ENCODE data around the gene SCGN. TPM values are rescaled to one million over a fixed set of nuclear protein-coding genes. Genes with fewer than 3 reads are reported as not detected.

SCGN gene
- total and polyA plus RNA-seq, 2 of the 13 experiments (the other 11 are each of a cell fraction or from before 2014, with no cell fraction given) = 2.9 to 29.0 TPM

- TF ChIP-seq CREB1 (IDR thresholded peaks at IDR 0.05) = no peak
- no peak for TF ChIP-seq CREB1 (CRISPR knock-in tag; IDR thresholded peaks at IDR 0.05)
- TF ChIP-seq KAT8 (CRISPR knock-in tag; IDR thresholded peaks at IDR 0.05) = peak; percentile 40; the same call in 1 of the 2 replicates
- TF ChIP-seq ZNF782 (CRISPR knock-in tag; IDR thresholded peaks at IDR 0.05; ENCODE audit: borderline replicate concordance) = no peak
- TF ChIP-seq DRAP1 (CRISPR knock-in tag; IDR thresholded peaks at IDR 0.05) = no peak
- TF ChIP-seq ZNF512 (CRISPR knock-in tag; IDR thresholded peaks at IDR 0.05) = no peak
- TF ChIP-seq HMGXB3 (CRISPR knock-in tag; IDR thresholded peaks at IDR 0.05; ENCODE audit: borderline replicate concordance) = no peak
- TF ChIP-seq ZNF460 (CRISPR knock-in tag; IDR thresholded peaks at IDR 0.05; ENCODE audit: borderline replicate concordance) = no peak
- no peak for TF ChIP-seq ARNT (IDR thresholded peaks at IDR 0.05)
- TF ChIP-seq CCDC6 (CRISPR knock-in tag; IDR thresholded peaks at IDR 0.05) = 0 out of 2 replicates have a peak, but pooled peaks have one; percentile 32
- no peak for TF ChIP-seq SMAD1 (CRISPR knock-in tag; IDR thresholded peaks at IDR 0.05; ENCODE audit: borderline replicate concordance, low read depth)
- TF ChIP-seq HNF4G (IDR thresholded peaks at IDR 0.05; ENCODE audit: borderline replicate concordance, low read depth, low read length) = no peak
- TF ChIP-seq HNF4G (CRISPR knock-in tag; IDR thresholded peaks at IDR 0.05; ENCODE audit: borderline replicate concordance, low read depth) = no peak
- TF ChIP-seq ZHX1 (CRISPR knock-in tag; IDR thresholded peaks at IDR 0.05; ENCODE audit: low read depth) = no peak
- TF ChIP-seq DDIT3 (CRISPR knock-in tag; IDR thresholded peaks at IDR 0.05) = no peak
- TF ChIP-seq ZNF468 (CRISPR knock-in tag; IDR thresholded peaks at IDR 0.05) = no peak
- TF ChIP-seq TFDP1 (CRISPR knock-in tag; IDR thresholded peaks at IDR 0.05; ENCODE audit: borderline replicate concordance) = no peak
- TF ChIP-seq SPEN (CRISPR knock-in tag; IDR thresholded peaks at IDR 0.05; ENCODE audit: low read depth) = no peak
- TF ChIP-seq ZNF33A (CRISPR knock-in tag; IDR thresholded peaks at IDR 0.05; ENCODE audit: borderline replicate concordance) = no peak
- no peak for TF ChIP-seq KDM6A (CRISPR knock-in tag; IDR thresholded peaks at IDR 0.05; ENCODE audit: low read depth)
Measured at GRCh38 chr6:25660512-25660911, 8.5 kb downstream of the SCGN start (continued).
